A172 (cell line): Measurements from ENCODE around the gene RERE. TPM values are rescaled to one million over a fixed set of nuclear protein-coding genes. Genes with fewer than 3 reads are reported as not detected.
"Not testable (repeated sequence)": the region's sequence is repeated elsewhere in the genome, so short reads cannot be mapped to it uniquely, and the experiment has no call there.

Experiments
- DNase-seq: peaks from one replicate; pipeline ENCODE4 v3.0.0-alpha.2; 2015; ENCODE audit warnings: low spot score
- total RNA-seq: library from RNA; depleted of rRNA; stranded (reverse); fragments of >200 nt; shearing (Covaris generic); gene quantifications from 2 replicates; pipeline ENCODE4 v1.2.3, GENCODE V29; 2014

Gene RERE
- total RNA-seq, 1 experiment from 2014 or later = 7.0 TPM

- DNase-seq = no peak
Measured at GRCh38 chr1:8807004-8807403, 10.4 kb downstream of the RERE start.

- DNase-seq = no peak
Measured at GRCh38 chr1:8800416-8800815, 17.0 kb downstream of the RERE start.

- DNase-seq = peak; percentile 4
Measured at GRCh38 chr1:8797216-8797615, 20.2 kb downstream of the RERE start.

DNA sequence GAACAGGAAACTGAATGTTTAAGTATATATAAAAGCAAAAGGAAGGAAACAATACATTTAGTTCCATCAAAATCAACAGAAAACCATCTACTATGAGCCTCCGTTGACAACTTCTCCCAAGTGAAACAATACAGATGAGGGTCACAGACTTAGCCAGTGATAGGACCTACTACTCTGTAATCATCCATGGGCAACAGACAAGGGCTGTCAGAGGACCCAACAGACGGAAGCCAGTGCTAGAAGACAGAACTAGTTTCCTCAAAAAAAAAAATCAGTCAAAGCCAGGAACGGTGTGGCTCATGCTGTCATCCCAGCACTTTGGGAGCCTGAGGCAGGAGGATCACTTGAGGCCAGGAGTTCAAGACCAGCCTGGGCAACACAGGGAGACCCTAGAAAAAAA, 20.6 kb downstream of the RERE start:
- no peak for DNase-seq

- no peak for DNase-seq
Measured at GRCh38 chr1:8794605-8795004, 22.8 kb downstream of the RERE start.

DNA sequence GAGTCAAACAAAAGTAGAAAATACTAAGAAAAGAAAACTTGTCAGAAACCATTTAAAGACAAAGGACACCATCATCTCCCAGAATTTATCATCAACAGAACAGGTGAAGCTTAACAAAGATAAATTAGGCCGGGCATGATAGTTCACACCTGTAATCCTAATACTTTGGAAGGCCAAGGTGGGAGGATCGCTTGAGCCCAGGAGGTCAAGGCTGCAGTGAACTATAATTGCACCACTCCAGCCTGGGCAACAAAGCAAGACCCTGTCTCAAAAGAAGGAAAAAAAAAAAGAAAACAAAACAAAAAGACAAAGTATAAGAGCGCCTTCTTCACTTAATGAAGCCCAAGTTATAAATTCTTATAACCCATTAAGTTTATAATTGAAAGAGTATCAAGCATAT, 25.6 kb downstream of the RERE start:
- DNase-seq = no peak

DNA sequence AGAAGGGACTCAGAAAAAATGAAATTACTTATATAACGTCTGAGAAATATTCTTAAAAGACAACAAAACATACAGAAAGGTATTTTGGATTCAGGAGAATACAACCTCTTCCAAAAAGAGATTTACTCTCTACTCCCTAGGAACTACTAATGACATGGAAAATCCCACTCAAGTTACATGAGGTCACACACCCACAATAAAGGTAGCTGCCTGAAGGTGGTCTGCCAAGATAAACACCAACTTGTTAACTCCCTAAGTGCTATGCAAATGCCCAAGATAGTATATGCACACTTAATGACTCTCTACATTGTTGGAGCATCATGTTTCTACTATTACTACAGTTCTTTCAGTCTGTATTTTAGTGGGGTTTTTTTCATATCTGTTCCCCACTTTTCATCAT, 26.5 kb downstream of the RERE start:
- DNase-seq = no peak

- no peak for DNase-seq
Measured at GRCh38 chr1:8790478-8790877, 27.0 kb downstream of the RERE start.

DNA sequence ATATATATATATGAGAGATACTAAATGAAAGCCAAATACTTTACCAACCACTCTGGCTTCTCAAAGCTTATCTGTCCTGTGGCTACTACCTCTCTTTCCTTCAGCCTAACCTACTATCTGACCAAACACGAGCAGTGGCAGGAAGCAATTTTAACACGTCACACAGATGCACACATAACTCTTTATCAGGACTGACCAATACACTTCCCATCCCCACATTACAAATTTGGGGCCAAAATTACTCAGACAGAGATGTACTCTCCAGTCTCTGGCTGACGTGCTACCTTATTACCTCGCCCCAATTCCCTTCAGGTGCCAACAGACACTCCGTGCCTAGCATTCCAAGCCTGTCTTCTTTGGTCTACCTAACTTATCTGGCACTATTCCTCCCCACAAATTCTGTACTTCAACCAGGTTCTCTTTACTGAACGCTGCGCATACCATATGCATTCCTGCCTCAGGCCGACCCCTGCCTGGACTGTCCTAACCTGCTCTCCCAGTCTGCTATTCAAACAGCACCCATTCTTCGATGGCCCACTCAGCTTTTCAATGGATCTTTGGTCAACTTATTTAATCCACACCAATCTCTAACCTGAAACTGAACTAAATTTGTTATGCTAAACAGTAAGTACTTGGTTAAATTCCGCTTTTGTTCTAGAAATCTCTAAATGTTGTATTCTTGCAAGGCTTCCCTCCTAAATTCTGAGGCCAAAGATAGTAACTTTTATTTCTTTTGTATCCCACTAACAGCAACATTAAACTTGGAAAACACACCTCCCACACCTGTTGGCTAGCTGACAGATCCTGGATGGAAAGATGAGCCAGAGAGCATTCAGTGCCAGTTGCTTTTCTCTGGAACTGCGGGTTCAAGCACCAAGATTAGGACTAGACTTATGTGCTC, 27.9 kb downstream of the RERE start:
- no peak for DNase-seq

GRCh38 chr1:8787218-8787617, 30.2 kb downstream of the RERE start:
- no peak for DNase-seq

DNA sequence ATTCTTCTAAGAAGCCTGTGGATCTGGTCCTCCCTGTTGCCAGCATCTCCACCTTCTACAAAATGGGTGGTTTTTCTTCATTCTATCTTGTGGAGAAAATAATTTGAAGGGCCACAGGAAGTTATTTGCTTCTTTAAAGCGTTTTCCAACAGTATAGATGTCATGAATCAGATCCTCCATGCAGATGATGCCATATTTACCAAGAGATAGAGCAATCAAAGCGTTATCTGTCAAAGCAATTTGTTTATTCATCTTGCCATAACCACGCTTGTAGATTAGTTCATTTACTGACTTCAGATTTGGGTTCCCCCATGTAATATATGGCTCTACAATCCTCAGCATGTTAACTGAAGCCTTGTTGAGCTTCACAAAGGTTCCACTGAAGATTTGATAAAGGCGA, 31.2 kb downstream of the RERE start:
- DNase-seq = not testable (repeated sequence)

DNA sequence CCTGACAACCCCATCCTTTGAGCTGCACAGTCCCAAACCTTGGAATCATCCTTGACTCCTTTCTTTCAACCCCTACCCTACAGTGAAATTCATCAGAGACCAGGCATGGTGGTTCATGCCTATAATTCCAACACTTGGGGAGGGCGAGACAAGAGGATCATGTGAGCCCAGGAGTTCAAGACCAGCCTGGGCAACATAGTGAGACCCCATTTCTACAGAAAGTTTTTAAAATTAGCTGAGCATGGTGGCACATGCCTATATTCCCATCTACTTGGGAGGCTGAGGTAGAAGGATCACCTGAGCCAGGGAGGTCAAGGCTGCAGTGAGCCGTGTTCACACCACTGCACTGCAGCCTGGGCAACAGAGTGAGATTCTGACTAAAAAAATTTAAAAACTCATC, 34.5 kb downstream of the RERE start:
- no peak for DNase-seq

- DNase-seq = no peak
Measured at GRCh38 chr1:8782001-8782620, 35.3 kb downstream of the RERE start.

DNA sequence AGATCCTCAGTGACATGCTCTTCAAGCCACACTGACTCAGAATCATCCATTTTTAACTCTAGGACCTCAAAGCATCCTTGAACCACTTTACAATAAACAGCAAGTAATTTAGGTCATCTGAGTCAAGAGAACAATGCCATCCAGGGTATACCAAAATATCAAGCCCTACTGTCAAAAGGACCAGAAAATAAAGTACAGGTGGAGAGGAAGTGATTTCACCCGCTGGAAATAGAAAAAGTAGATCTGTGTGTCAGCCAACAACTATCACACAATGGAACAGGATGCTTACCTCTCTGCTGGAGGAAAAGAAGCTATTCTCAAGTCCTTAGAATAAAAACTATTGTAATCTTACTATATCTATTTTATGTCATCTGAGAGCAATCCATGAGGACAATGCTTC, 37.0 kb downstream of the RERE start:
- no peak for DNase-seq

DNA sequence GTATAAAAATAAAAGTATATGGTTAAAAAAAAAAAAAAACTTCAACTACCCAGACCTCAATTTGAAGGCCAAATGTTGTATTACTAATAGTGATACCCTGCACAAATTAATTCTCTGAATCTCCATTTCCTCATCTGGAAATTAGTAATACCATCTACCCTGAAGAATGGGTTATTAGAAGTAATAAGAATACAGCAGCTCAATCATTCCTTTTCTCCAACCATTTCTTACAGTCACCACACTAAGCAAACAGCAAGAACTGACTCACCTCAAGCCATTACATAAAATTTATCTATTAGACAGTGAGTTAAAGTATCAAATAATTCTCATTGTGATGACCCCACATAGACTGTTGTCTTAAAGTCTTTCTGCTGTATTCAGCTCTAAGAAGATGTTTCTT, 39.6 kb downstream of the RERE start:
- no peak for DNase-seq

- no peak for DNase-seq
Measured at GRCh38 chr1:8776104-8776503, 41.3 kb downstream of the RERE start.

GRCh38 chr1:8767006-8767405, 50.4 kb downstream of the RERE start:
- DNase-seq = no peak

GRCh38 chr1:8765198-8765597, 52.2 kb downstream of the RERE start:
- DNase-seq = no peak

DNA sequence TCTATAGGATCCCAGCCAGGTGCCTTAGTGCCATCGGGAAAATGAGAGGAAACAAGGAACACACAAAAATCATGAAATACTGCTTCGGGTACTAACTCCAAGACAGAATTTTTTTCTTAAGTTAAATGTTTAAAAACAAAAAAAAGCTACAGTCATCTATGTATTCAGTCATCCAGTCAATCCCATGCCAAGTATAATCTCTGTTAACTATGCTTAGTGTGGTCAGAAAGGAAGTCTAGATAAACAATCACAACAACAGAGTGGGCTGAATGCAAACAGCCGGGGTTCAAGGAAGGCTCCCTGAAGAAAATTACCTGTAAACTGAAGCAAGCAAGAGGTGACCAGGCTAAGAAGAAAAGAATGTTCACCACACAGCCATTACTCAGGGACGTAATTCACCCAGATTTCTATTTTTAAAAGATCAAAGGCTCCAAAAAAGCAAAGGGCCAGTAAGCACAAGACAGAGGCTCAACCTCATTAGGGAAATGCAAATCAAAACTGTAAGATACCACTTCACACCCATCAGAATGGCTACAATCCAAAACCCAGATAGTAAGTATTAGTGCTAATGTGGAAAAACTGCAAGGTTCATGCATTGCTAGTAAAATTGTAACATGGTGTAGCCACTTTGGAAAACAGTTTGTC, 53.0 kb downstream of the RERE start:
- no peak for DNase-seq

- DNase-seq = no peak
Measured at GRCh38 chr1:8763888-8764287, 53.6 kb downstream of the RERE start.

DNA sequence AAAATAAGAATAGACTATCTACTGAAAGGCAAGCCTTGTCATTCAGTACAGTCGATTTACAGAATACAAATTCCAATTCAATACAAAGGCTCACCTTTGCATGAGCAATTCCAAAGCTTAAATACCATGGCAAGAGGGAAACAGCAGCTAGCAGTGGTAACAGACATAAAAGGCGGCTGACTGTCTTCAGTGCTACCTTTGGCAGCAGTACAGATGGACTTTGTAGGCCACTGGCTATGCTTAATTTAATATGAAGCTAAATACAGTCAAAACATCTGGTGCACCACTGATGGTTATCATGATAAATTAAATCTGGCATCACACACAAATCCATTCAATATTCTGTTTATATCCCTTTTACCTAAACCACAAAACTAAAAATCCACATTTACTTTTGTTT, 62.4 kb downstream of the RERE start:
- no peak for DNase-seq

- no peak for DNase-seq
Measured at GRCh38 chr1:8754247-8754650, 63.2 kb downstream of the RERE start.

GRCh38 chr1:8753736-8754135, 63.7 kb downstream of the RERE start:
- DNase-seq = no peak
